GM12864 (cell line): Measurements from ENCODE around the gene APCDD1L.

Source experiments
- DNase-seq: peaks from one replicate; pipeline ENCODE4 v3.0.0-alpha.2; 2011; ENCODE audit warnings: low read depth
- H3K4me3 ChIP-seq: 2 replicates; pipeline ENCODE4 v1.5.1; 2011; ENCODE audit warnings: mild to moderate bottlenecking, low read depth, low read length, control low read depth
- CTCF ChIP-seq: IDR thresholded peaks from 2 replicates; pipeline ENCODE4 v1.5.1; 2011; ENCODE audit warnings: low read depth, mild to moderate bottlenecking, moderate library complexity, low read length, control low read depth, inconsistent platforms; ENCODE audit errors: missing control alignments

APCDD1L gene

DNA sequence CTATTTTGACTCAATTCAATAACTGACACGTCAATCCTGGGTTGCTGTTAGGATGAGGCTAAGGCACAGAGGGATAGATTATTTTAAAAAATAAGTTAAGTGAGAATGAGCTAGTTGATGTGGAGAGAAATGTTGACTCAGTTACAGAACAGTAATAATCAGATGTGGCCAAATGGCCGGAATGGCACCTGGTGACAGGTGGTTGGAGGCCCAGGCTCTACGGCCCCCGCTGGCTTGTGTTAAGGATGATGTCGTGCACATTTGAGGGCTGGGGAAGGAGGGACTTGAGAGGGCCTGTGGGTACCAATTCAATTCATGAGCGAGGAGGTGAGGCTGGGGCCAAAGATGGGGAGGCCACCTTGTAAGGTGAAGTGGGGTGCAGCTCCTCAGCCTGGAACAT is 31.7 kb downstream of the APCDD1L start:
- no peak for TF ChIP-seq CTCF
- no peak for DNase-seq
- no peak overlapping the region for H3K4me3 ChIP-seq

DNA sequence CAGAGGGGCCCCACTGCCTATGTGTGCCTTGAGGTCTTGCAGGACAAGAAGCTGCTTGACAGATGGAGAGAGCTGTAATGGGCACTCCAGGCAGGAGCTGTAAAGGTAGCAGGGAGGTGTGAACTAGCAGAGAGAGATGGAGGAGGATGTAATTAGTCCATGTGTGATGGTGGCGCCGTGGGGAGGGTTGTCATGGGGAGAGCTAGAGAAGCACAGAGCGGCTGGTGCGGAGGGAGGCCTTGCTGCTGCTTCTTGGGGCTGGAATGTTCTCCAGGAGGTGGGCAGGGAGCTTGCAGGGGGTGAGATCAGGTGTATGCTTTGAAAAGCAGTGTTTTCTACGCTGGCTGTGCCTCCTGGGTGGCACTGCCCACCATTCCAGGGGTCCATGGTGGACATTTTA is 32.1 kb downstream of the APCDD1L start:
- no peak for TF ChIP-seq CTCF
- no peak overlapping the region for H3K4me3 ChIP-seq

DNA sequence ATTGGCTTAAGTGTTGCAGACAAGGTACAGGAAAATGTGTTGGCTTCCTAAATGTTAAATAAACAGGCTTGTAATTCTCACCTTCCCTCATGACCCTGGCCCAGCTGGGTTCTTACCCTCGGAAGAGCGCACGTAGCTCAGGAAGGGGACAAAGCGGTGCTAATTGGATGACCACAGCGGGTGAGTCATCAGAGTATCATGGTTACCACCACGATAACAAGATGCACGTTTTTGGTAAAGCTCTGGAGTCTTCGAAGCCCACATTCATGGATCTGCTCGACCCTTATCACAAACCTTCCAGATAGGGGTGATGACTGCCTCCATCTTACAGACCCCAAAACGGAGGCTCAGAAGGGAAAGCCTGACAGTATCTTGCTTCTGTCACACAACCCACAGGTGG is 32.8 kb downstream of the APCDD1L start:
- no peak overlapping the region for H3K4me3 ChIP-seq
- TF ChIP-seq CTCF: no peak
- DNase-seq: no peak

More for the DNA sequence above, 32.1 kb downstream of the APCDD1L start:
- DNase-seq: no peak

DNA sequence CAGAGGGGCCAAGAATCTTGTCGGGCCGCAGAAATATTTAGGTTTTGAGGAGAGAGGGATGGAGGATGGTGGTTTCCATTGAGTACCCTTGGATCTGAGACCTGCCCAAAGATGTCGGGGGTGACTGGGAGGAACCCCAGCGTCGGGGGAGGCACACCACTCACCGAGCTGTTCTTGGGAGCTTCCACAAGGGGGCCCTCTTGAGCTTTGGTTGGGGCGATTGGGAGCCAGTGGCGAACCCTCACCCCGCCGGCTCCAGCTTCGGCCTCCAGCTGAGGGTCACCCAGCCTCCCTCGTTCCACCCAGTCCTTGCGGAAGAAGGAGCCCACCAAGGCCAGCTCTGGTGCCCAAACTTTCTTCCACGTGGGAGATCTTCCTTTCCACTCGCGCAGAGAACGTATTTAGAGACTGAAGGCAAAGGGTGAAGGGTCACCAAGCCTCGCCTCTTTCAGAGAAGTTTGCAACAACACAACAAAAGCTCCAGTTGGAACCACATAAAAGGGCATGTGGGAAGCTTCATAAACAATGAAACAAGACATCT is 33.6 kb downstream of the APCDD1L start:
- peak; percentile 53 for TF ChIP-seq CTCF
- DNase-seq: no peak
- no peak overlapping the region for H3K4me3 ChIP-seq

DNA sequence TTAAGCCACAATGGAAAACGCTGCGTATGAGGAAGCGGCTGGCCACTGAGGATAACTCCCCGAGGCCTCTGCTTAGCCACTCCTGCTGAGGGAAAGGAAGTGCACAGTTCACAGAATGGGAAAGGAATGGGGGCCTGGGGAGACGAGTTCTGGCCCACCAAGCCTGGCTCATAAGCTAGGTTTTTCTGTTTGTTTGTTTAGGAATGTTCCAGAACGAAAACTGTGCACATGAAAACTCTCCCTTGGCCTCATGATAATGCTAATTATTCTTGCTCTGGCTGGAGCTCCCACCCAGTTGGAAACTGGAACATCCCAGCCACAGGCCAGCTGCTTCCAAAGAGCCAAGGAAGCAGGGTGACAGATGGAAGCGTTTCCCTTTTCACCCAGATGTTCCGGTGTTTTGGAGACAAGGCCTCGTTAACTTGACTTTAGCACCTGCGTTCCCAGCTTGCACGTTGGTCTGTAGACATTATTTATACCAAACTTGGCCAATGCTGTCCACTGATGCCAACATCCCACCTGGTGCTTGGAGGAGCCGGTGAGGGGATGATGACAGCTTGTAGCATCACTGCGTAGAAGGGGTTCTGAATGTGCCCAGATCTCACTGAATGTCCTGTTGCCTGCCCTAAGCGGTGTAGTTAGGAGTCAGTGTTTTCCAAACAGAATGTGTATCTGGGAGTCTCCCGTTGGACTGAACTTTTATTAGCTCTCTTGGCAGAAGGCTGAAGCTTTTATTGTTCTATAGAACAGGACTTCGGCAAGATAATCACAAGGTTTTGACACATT is 34.5 kb downstream of the APCDD1L start:
- TF ChIP-seq CTCF: no peak
- H3K4me3 ChIP-seq: no peak overlapping the region

GRCh38 chr20:58479726-58480440 is 35.3 kb downstream of the APCDD1L start:
- DNase-seq: no peak
- H3K4me3 ChIP-seq: no peak overlapping the region
- no peak for TF ChIP-seq CTCF

More for the DNA sequence above, 34.5 kb downstream of the APCDD1L start:
- no peak for DNase-seq
